Mesodermal cell (in vitro differentiated cells): ENCODE data around the gene CEACAM16.

Source experiments
- H3K27ac ChIP-seq: 2 replicates; pipeline ENCODE4 v1.7.0; 2013; ENCODE audit warnings: mild to moderate bottlenecking, low read depth, low read length, moderate library complexity; ENCODE audit not compliant: severe bottlenecking
- H3K36me3 ChIP-seq: 2 replicates; pipeline ENCODE4 v1.7.1; 2013; ENCODE audit warnings: mild to moderate bottlenecking, low read length, moderate library complexity; ENCODE audit not compliant: control insufficient read depth, insufficient read depth
- H3K4me1 ChIP-seq: one replicate; pipeline ENCODE4 v1.7.1; 2013; ENCODE audit warnings: mild to moderate bottlenecking, low read length; ENCODE audit not compliant: insufficient read depth, control insufficient read depth, poor library complexity, severe bottlenecking
- H3K4me3 ChIP-seq: 2 replicates; pipeline ENCODE4 v1.7.0; 2013; ENCODE audit warnings: low read length, control low read depth, mild to moderate bottlenecking; ENCODE audit not compliant: insufficient read depth, poor library complexity, severe bottlenecking; ENCODE audit errors: extremely low read depth
- H3K9me3 ChIP-seq: 2 replicates; pipeline ENCODE4 v1.7.1; 2013; ENCODE audit warnings: mild to moderate bottlenecking, low read length, moderate library complexity; ENCODE audit not compliant: control insufficient read depth
- WGBS, 2 experiments: methylation state at CpG; one replicate each; pipeline ENCODE4 v1.1.5; 2013; ENCODE audit warnings: missing lambda C conversion rate in 2 of 2; ENCODE audit not compliant: insufficient coverage in 2 of 2; 5-methylcytosine and 5-hydroxymethylcytosine counted together

The CEACAM16 gene

GRCh38 chr19:44746946-44747738 is 48.2 kb downstream of the CEACAM16 start:
- WGBS, 2 experiments: 5 to 12% methylated on average over 13 to 14 of the region's 34 CpGs
- H3K27ac ChIP-seq: no peak overlapping the region
- peaks cover 2% of the 10 kb centered on the region for H3K36me3 ChIP-seq
- no peaks in the 10 kb centered on the region for H3K9me3 ChIP-seq
- peaks cover 10% of the 10 kb centered on the region for H3K4me1 ChIP-seq
- H3K4me3 ChIP-seq: peak overlapping the region; percentile 47

GRCh38 chr19:44747739-44748425 is 48.9 kb downstream of the CEACAM16 start:
- 0 to 1% methylated on average over 15 to 17 of the region's 26 CpGs for WGBS, 2 experiments
- Histone ChIP-seq H3K9me3 (no peaks in the 10 kb centered on the region), H3K36me3 (peaks cover 2% of the 10 kb centered on the region)

GRCh38 chr19:44748426-44749254 is 49.7 kb downstream of the CEACAM16 start, which contains the start of gene BCL3:
Gene BCL3, plus strand, starts transcription at chr19:44748708. Its CDS starts 83 bp downstream, at chr19:44748791.
- Histone ChIP-seq H3K4me3 (peak within 1 kb of the TSS; percentile 47), H3K9me3 (no peaks in the 10 kb centered on the region), H3K36me3 (peaks cover 2% of the 10 kb centered on the region), H3K27ac (no peak within 1 kb of the TSS), H3K4me1 (peaks cover 10% of the 10 kb centered on the region)
- 1 to 3% methylated on average over 49 to 55 of the region's 88 CpGs for WGBS, 2 experiments

More at GRCh38 chr19:44747739-44748425, 48.9 kb downstream of the CEACAM16 start:
- no peak overlapping the region for H3K27ac ChIP-seq
- peak overlapping the region; percentile 47 for H3K4me3 ChIP-seq
- peaks cover 7% of the 10 kb centered on the region for H3K4me1 ChIP-seq

GRCh38 chr19:44749292-44749691 is 50.3 kb downstream of the CEACAM16 start:
- Histone ChIP-seq H3K27ac (no peak overlapping the region), H3K9me3 (no peaks in the 10 kb centered on the region), H3K36me3 (peaks cover 2% of the 10 kb centered on the region), H3K4me3 (peak overlapping the region; percentile 47), H3K4me1 (peaks cover 12% of the 10 kb centered on the region)
- 77 to 100% methylated on average over 1 of the region's 1 CpG for WGBS, 2 experiments

- Histone ChIP-seq H3K4me1 (peaks cover 19% of the 10 kb centered on the region), H3K9me3 (no peaks in the 10 kb centered on the region), H3K27ac (no peak overlapping the region), H3K36me3 (peaks cover 2% of the 10 kb centered on the region), H3K4me3 (no peak overlapping the region)
- WGBS, 2 experiments: 93 to 100% methylated on average over 6 of the region's 10 CpGs
Observed at GRCh38 chr19:44749994-44750393, 51.0 kb downstream of the CEACAM16 start.

GRCh38 chr19:44752123-44752815 is 53.3 kb downstream of the CEACAM16 start:
- Histone ChIP-seq H3K4me3 (no peak overlapping the region), H3K9me3 (no peaks in the 10 kb centered on the region), H3K36me3 (peaks cover 2% of the 10 kb centered on the region), H3K27ac (no peak overlapping the region), H3K4me1 (peaks cover 23% of the 10 kb centered on the region)
- 84 to 98% methylated on average over 5 to 6 of the region's 8 CpGs for WGBS, 2 experiments

GRCh38 chr19:44752816-44753625 is 54.1 kb downstream of the CEACAM16 start:
- Histone ChIP-seq H3K36me3 (peaks cover 2% of the 10 kb centered on the region), H3K4me3 (peak overlapping the region; percentile 19), H3K27ac (peak overlapping the region; percentile 2), H3K9me3 (no peaks in the 10 kb centered on the region), H3K4me1 (peaks cover 23% of the 10 kb centered on the region)
- 18 to 34% methylated on average over 6 to 9 of the region's 18 CpGs for WGBS, 2 experiments

- Histone ChIP-seq H3K27ac (no peak overlapping the region), H3K9me3 (no peaks in the 10 kb centered on the region), H3K4me1 (peaks cover 26% of the 10 kb centered on the region), H3K36me3 (peaks cover 2% of the 10 kb centered on the region), H3K4me3 (peak overlapping the region; percentile 19)
- 0% methylated on average over 1 to 3 of the region's 11 CpGs for WGBS, 2 experiments
Observed at GRCh38 chr19:44753626-44753931, 54.6 kb downstream of the CEACAM16 start.

GRCh38 chr19:44753932-44754749 is 55.2 kb downstream of the CEACAM16 start:
- 1 to 7% methylated on average over 17 to 19 of the region's 33 CpGs for WGBS, 2 experiments
- peaks cover 2% of the 10 kb centered on the region for H3K36me3 ChIP-seq
- H3K27ac ChIP-seq: peak overlapping the region; percentile 23
- H3K4me1 ChIP-seq: peaks cover 29% of the 10 kb centered on the region
- peak overlapping the region; percentile 32 for H3K4me3 ChIP-seq
- no peaks in the 10 kb centered on the region for H3K9me3 ChIP-seq
